NCI-H2029 (cell line): Measurements from ENCODE around the gene PHPT1.
A peak's percentile ranks its signal among the peaks of the same experiment; 100 is the strongest.
"Not testable (repeated sequence)": the region's sequence is repeated elsewhere in the genome, so short reads cannot be mapped to it uniquely, and the experiment has no call there.

ENCODE experiments used
- DNase-seq: peaks from one replicate; lab custom pipeline; 2025; lab: John Stamatoyannopoulos, UW

PHPT1 gene

DNA sequence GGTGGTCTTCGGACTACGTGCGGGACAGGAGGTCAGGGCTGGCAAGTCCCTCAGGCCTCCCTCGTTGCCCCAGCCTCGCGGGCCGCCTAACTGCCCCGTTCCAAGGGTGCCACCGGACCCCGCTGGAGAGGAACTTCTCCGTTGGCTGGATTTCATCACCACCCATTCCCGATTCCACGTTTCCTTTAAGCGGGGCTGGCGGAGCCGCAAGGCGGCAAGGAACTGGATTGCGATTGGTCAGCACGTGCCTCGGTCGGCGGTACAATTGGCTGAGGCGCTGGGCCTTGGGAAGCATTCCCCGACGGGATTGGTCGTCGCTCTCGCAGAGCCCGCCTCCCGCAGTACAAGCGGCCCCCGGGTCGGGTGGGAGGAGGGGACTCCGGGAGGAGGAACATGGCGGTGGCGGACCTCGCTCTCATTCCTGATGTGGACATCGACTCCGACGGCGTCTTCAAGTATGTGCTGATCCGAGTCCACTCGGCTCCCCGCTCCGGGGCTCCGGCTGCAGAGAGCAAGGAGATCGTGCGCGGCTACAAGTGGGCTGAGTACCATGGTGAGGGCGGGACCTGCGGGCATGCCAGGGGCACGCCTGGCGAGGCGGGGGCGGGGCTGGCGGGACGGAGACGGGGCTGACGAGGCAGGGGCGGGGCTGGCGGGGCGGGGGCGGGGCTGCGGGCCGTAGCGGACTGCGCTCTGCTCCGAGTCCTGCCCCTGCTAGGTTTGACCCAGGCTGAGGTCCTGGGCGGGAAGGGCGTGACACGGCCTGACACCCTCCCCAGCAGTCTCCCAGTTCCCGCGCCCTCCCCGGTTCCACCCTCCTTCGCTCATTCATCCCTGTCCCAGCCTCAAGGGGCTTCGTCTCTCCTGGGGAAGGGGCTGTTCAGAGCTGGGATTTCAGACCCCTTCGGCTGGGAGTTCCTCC, at the start of gene PHPT1:
Gene PHPT1, plus strand, starts transcription at position 372 of the 922 bp plus-strand sequence. Its CDS starts 22 bp downstream, at position 394.
- DNase-seq: peak; percentile 99

- peak; percentile 97 for DNase-seq
These were observed 49.2 kb upstream of the PHPT1 start for GRCh38 chr9:136799854-136800657.

DNA sequence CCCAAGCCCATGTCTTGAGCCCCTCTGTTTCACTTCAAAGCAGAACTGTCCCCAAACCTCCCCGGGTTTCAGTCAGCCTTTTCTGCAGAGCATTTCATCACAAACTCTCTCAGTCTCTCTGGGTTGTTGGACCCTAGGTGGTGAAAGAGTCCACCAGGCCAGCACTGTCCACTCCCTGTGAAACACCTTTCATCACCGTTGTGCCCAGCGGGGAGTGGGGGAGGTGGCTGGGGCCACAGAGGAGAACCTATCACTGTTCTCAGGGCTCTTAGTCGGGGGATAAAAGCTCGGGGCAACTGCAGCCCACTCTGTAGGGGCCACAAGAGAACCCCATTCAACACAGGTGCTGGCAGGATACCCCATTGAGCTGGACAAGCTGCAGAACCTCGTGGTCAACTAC, 46.9 kb upstream of the PHPT1 start:
- no peak for DNase-seq

- not testable (repeated sequence) for DNase-seq
These were observed 46.1 kb upstream of the PHPT1 start for GRCh38 chr9:136803009-136803550.

DNA sequence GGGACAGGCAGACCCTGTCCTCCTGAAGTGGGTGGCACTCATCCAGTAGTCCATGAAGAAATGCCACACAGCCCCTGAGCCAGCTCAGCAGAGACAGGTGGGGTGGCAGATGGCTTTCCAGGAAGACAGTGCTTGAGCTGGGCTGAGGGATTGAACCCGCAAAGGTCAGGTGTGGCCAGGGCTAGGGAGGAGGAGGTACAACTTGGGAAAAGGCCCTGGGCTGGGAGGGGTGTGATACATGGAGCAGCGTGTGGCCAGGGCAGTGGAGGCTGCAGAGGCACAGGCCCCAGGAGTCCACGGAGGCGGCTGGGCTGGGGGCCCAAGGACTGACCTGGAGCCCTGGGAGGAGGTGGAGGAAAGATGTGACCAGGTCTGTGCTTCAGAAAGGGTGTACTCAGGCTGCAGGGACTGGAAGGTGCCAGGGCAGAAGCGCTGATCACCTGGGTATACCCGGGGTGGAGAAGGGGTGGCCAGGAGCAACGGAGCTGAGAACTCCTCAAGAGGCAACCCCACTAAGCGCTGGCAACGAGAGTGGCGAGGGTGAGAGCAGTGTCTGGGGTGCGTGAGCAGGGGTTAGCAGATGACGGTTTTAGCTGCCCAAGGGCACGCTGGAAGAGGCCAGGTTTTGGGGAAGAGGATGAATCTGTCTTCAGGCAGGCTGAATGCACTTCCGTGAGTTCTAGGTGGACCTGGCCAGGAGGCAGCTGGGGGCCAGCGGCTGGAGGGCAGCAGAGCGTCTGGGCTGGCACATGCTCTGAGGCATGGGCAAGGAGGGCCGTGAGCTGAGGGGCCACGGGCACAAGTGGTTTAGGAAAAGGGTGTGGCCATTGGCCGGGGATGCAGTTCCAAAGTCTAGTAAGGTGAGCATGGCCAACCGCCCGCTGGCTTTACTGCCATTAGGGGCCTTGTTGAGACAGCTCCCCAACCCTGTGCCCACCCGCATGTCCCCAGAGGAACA, 45.4 kb upstream of the PHPT1 start:
- peak; percentile 15 for DNase-seq

GRCh38 chr9:136804509-136805206, 44.6 kb upstream of the PHPT1 start:
- DNase-seq: peak; percentile 18

- DNase-seq: no peak
These were observed 43.9 kb upstream of the PHPT1 start for GRCh38 chr9:136805207-136805740.

- no peak for DNase-seq
These were observed 43.1 kb upstream of the PHPT1 start for GRCh38 chr9:136806067-136806466.

DNA sequence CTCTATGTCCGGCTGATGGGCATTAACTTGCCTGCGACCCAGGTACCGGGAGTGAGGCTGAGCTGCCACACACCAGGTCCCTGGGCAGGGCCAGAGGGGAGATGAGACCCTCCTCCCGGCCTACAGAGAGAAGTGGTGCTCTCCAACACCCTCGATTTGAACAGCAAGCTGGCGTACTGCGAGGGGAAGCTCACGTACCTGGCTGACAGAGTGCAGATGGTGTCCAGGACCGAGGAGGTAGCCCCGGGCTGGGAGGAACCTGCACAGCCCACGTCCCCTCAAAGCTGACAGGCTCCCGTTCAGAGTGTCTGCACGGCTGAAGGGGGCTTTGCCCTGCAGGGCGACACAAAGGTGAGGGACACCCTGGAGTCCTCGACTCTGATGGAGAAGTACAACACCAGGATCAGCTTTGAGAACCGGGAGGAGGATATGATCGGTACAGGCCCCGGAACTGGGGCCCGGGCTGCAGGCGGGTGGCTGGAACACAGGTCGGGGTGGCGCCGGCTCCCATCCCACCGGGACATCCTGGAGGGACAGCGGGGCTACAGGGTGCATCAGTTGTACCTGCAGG, 42.5 kb upstream of the PHPT1 start:
- DNase-seq: no peak

- DNase-seq: peak; percentile 56
These were observed 41.7 kb upstream of the PHPT1 start, which contains the start of gene RABL6 for GRCh38 chr9:136807281-136808074. TSS of gene RABL6 (plus strand) at chr9:136807948. CDS start at chr9:136808197, 249 bp downstream.

DNA sequence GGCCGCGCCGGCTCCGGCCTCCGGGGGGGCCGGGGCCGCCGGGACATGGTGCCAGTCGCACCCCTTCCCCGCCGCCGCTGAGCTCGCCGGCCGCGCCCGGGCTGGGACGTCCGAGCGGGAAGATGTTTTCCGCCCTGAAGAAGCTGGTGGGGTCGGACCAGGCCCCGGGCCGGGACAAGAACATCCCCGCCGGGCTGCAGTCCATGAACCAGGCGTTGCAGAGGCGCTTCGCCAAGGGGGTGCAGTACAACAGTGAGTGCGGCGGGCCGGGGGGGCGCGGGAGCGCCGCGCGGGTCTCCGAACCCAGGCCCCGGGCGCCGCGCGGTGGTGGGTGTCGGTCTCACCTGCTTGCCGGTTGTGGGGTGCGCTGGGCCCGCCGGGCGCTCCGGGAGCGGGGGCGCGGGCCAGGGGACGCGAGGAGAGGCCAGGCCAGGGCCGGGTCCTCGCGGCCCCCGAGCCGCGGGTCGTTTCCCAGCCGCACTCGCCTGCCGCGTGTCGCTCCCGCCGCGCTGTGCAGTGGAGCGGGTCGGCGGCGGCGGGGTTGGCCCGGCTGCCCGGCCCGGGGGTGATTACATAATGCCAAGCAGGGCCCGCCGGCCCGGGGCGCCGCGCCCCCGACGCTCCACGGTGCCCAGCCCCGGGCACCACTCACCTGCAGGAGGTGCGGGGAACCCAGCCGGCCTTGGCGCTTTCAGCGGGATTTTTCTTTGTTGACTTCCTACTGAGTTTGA, 41.0 kb upstream of the PHPT1 start:
- DNase-seq: no peak

GRCh38 chr9:136808806-136809158, 40.4 kb upstream of the PHPT1 start:
- no peak for DNase-seq

- no peak for DNase-seq
These were observed 34.3 kb upstream of the PHPT1 start for GRCh38 chr9:136814725-136815421.

DNA sequence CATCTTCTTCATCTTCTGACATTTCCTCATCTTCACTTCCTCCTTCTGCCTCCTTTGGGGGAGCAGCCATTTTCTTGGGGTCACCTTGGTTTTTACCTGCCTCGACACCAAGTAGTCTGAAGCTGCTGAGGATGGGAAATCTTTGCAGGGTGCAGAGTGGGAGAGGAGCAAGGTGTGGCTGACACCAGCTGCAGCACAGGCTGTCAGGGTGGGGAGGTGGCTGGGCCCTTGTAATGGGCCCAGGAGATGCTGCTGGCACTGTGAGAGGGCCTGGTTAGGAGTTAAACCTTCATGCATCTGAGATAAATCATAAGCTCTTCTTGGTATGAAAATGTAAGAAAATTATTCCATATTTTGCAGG, 33.8 kb upstream of the PHPT1 start:
- no peak for DNase-seq

GRCh38 chr9:136820971-136821825, 28.0 kb upstream of the PHPT1 start:
- no peak for DNase-seq

DNA sequence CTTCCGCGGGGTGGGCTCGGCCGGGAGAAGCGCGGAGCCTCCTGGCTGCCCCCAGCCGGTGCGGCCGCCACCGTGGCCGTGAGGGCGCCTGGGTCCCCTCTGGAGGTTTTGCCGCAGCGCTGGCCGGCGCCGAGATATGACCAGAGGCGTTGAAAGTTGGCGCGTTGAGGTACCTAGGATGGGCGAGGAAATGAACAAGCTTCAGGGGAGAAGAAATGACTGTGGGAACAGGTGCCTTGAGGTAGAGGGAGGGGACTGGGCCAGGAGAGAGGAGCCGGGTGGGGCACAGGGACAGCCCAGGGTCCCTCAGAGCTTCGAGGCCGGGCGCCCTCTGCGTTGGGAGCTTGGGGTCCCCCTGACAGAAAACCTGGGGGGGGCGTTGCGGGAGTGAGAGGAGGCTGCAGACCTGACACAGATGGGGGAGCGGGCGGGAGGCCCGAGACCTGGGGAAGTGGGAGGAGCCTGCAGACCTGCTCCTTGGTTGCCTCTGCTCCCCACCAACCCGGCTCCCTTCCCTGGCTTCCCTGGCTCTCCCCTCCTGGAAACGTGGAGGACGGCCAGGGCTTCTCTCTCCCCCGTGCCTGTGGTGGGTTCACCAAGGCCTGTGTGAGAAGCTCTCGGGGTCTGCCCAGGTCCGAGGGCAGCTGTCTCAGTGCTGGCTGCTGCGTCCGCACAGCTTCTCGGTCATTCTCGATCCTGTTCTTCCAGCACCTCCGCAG, 27.2 kb upstream of the PHPT1 start:
- no peak for DNase-seq
